ENCODE data around the gene DPH2. TPM values are rescaled to one million over a fixed set of nuclear protein-coding genes. Genes with fewer than 3 reads are reported as not detected.

Gene DPH2
- total and polyA plus RNA-seq, 10 of the 15 experiments (the other 5 are each of a cell fraction or from before 2014, with no cell fraction given), result 13.1 to 82.9 (median 52.0) TPM

- DNase-seq (ENCODE audit: low read depth, low spot score) (no peak), FAIRE-seq (no peak), ATAC-seq (no peak)
- H2AFZ ChIP-seq (ENCODE audit: control insufficient read depth, low read depth, low read length), result no peak overlapping the region
- no peak overlapping the region for H3K4me2 ChIP-seq (ENCODE audit: control insufficient read depth, insufficient read depth)
- H3K36me3 ChIP-seq (ENCODE audit: control insufficient read depth in 2 of 2, insufficient read depth in 2 of 2, low read length in 1 of 2), result no peaks in the 10 kb centered on the region
- ChIA-PET RAD21 (ENCODE audit: unreplicated experiment) (interaction anchor here (1.9 kb wide), 1 partner anchor 24 kb away, joined by 5 read pairs; no protein-coding TSS in a partner anchor), CTCF (interaction anchor here (1.1 to 2.3 kb wide), 2 partner anchors 8 to 78 kb away, joined by 4 to 15 read pairs; no protein-coding TSS in a partner anchor), SMC1A (ENCODE audit: uncharacterized antibody, unreplicated experiment) (no interaction called here), POLR2A (no interaction called here)
- TF ChIP-seq ZBED1 (IDR thresholded peaks at IDR 0.05; ENCODE audit: borderline replicate concordance), result no peak
- TF ChIP-seq, protein P1, sequence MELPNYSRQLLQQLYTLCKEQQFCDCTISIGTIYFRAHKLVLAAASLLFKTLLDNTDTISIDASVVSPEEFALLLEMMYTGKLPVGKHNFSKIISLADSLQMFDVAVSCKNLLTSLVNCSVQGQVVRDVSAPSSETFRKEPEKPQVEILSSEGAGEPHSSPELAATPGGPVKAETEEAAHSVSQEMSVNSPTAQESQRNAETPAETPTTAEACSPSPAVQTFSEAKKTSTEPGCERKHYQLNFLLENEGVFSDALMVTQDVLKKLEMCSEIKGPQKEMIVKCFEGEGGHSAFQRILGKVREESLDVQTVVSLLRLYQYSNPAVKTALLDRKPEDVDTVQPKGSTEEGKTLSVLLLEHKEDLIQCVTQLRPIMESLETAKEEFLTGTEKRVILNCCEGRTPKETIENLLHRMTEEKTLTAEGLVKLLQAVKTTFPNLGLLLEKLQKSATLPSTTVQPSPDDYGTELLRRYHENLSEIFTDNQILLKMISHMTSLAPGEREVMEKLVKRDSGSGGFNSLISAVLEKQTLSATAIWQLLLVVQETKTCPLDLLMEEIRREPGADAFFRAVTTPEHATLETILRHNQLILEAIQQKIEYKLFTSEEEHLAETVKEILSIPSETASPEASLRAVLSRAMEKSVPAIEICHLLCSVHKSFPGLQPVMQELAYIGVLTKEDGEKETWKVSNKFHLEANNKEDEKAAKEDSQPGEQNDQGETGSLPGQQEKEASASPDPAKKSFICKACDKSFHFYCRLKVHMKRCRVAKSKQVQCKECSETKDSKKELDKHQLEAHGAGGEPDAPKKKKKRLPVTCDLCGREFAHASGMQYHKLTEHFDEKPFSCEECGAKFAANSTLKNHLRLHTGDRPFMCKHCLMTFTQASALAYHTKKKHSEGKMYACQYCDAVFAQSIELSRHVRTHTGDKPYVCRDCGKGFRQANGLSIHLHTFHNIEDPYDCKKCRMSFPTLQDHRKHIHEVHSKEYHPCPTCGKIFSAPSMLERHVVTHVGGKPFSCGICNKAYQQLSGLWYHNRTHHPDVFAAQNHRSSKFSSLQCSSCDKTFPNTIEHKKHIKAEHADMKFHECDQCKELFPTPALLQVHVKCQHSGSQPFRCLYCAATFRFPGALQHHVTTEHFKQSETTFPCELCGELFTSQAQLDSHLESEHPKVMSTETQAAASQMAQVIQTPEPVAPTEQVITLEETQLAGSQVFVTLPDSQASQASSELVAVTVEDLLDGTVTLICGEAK (IDR thresholded peaks at IDR 0.05; ENCODE audit: borderline replicate concordance), result no peak
- no peak for TF ChIP-seq SMAD1 (IDR thresholded peaks at IDR 0.05; ENCODE audit: low read depth, partially characterized antibody)
- no peak for TF ChIP-seq SREBF2 (IDR thresholded peaks at IDR 0.05; ENCODE audit: low read length)
- TF ChIP-seq CREM (IDR thresholded peaks at IDR 0.05; ENCODE audit: low read depth), result no peak
- TF ChIP-seq JUND (IDR thresholded peaks at IDR 0.05; ENCODE audit: low read depth, low read length), result no peak
- no peak for TF ChIP-seq CHD2 (IDR thresholded peaks at IDR 0.05; ENCODE audit: borderline replicate concordance, low read depth, low read length)
- TF ChIP-seq CEBPB (IDR thresholded peaks at IDR 0.05; ENCODE audit: borderline replicate concordance in 1 of 2, low read depth in 2 of 2, low read length in 2 of 2), result no peak
- no peak for TF ChIP-seq CBFB (IDR thresholded peaks at IDR 0.05; ENCODE audit: low read depth)
- TF ChIP-seq, protein P2, sequence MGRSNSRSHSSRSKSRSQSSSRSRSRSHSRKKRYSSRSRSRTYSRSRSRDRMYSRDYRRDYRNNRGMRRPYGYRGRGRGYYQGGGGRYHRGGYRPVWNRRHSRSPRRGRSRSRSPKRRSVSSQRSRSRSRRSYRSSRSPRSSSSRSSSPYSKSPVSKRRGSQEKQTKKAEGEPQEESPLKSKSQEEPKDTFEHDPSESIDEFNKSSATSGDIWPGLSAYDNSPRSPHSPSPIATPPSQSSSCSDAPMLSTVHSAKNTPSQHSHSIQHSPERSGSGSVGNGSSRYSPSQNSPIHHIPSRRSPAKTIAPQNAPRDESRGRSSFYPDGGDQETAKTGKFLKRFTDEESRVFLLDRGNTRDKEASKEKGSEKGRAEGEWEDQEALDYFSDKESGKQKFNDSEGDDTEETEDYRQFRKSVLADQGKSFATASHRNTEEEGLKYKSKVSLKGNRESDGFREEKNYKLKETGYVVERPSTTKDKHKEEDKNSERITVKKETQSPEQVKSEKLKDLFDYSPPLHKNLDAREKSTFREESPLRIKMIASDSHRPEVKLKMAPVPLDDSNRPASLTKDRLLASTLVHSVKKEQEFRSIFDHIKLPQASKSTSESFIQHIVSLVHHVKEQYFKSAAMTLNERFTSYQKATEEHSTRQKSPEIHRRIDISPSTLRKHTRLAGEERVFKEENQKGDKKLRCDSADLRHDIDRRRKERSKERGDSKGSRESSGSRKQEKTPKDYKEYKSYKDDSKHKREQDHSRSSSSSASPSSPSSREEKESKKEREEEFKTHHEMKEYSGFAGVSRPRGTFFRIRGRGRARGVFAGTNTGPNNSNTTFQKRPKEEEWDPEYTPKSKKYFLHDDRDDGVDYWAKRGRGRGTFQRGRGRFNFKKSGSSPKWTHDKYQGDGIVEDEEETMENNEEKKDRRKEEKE (IDR thresholded peaks at IDR 0.05), result no peak
- TF ChIP-seq GATAD2B (conservative IDR thresholded peaks at IDR 0.05; ENCODE audit: low read depth), result no peak
- no peak for TF ChIP-seq ZNF274 (IDR thresholded peaks at IDR 0.05; ENCODE audit: insufficient read depth, insufficient read length)
- no peak overlapping the region for H3K4me3 ChIP-seq
- H4K20me1 ChIP-seq (ENCODE audit: control insufficient read depth, insufficient read depth), result no peaks in the 10 kb centered on the region
- WGBS (ENCODE audit: insufficient coverage, insufficient replicate concordance, low lambda C conversion rate, missing lambda C conversion rate), result 61% methylated on average over 13 of the region's 13 CpGs
- in situ Hi-C loops (cut with MboI), result no loop called here
- no peak overlapping the region for H3K27ac ChIP-seq (ENCODE audit: control insufficient read depth, insufficient read depth)
- H3K4me1 ChIP-seq (ENCODE audit: control insufficient read depth, insufficient read depth, low read length), result no peaks in the 10 kb centered on the region
- H3K9me3 ChIP-seq (replicated peaks; ENCODE audit: control insufficient read depth, insufficient read depth, low read length), result no peaks in the 10 kb centered on the region
- intact Hi-C loops (cut with micrococcal nuclease; ENCODE audit: unreplicated experiment), result no loop called here
- no peaks in the 10 kb centered on the region; a peak in 1 of 4 replicates for H3K27me3 ChIP-seq (replicated peaks in 1 of 2; ENCODE audit: control insufficient read depth in 2 of 2, insufficient read depth in 2 of 2, low read length in 1 of 2)
- H3K79me2 ChIP-seq (ENCODE audit: control insufficient read depth, insufficient read depth, low read length), result no peaks in the 10 kb centered on the region
- no TSS peak for BruUV-seq (replicated peaks)
- H3K9ac ChIP-seq (ENCODE audit: control insufficient read depth, insufficient read depth, low read length), result no peak overlapping the region
Measured at GRCh38 chr1:44012941-44013609, 43.3 kb downstream of the DPH2 start.

All from GM12878 (cell line).